A549 (cell line): ENCODE measurements around the gene S100A1. TPM values are rescaled to one million over a fixed set of nuclear protein-coding genes. Genes with fewer than 3 reads are reported as not detected.
A peak's percentile ranks its signal among the peaks of the same experiment; 100 is the strongest.

Experiments used
- ATAC-seq, 2 experiments: fragments of 200-7000 bp in 1 of 2; fragments of >200 bp in 1 of 2; cut with Nextera tagmentation in 1 of 2; cut with Tn5 transposase in 1 of 2; 3 replicates each; pipeline versions ENCODE4 v1.8.0 to v1.9.1; 2018 to 2020; ENCODE audit warnings: mild to moderate bottlenecking in 1 of 2, moderate library complexity in 1 of 2
- CTCF ChIA-PET: fragments of 300-600 bp; sonication (Branson Sonifier 250); formaldehyde crosslinking; extraction: SDS; loops from one replicate; lab custom pipeline; 2021; ENCODE audit warnings: antibody characterized with exemption, inconsistent platforms; lab: Yijun Ruan, JAX
- POLR2A ChIA-PET: fragments of 350-600 bp; formaldehyde crosslinking; extraction: SDS; loops from one replicate; lab custom pipeline; 2021; ENCODE audit warnings: antibody characterized with exemption, inconsistent platforms; lab: Yijun Ruan, JAX
- DNase-seq, 2 experiments: peaks; one replicate each; pipeline versions ENCODE4 v3.0.0 to v3.0.0-alpha.2; 2011 to 2016; ENCODE audit warnings: low read depth in 1 of 2, low spot score in 1 of 2
- FAIRE-seq: peaks from 2 replicates; lab custom pipeline; 2011; peaks lifted over from hg19 to GRCh38; lab: Jason Lieb, UNC
- H3K27ac ChIP-seq, 2 experiments: fragments of >200 bp; sonication (Bioruptor Twin); formaldehyde crosslinking; 3 replicates each; pipeline ENCODE4 v1.5.1; 2016 to 2017
- H3K4me1 ChIP-seq: fragments of >200 bp; sonication (Bioruptor Twin); formaldehyde crosslinking; 3 replicates; pipeline ENCODE4 v1.6.1; 2016
- H3K4me2 ChIP-seq: fragments of >200 bp; sonication (Bioruptor Twin); formaldehyde crosslinking; 3 replicates; pipeline ENCODE4 v1.6.1; 2016
- H3K4me3 ChIP-seq: fragments of >200 bp; sonication (Bioruptor Twin); formaldehyde crosslinking; 3 replicates; pipeline ENCODE4 v1.5.1; 2016
- H3K9me3 ChIP-seq: fragments of >200 bp; sonication (Bioruptor Twin); formaldehyde crosslinking; 3 replicates; pipeline ENCODE4 v1.6.1; 2016
- EHF ChIP-seq: fragments of 250-450 bp; sonication (Bioruptor Pico); IDR thresholded peaks from 2 replicates; pipeline ENCODE4 v1.5.0; 2020; ENCODE audit warnings: mild to moderate bottlenecking
- EP300 ChIP-seq, 2 experiments: fragments of >200 bp; sonication (Bioruptor Twin); formaldehyde crosslinking; IDR thresholded peaks; 2 replicates in 1 of 2; 3 replicates in 1 of 2; pipeline ENCODE4 v1.6.1; 2016 to 2017
- ESRRA ChIP-seq: fragments of 150-350 bp; IDR thresholded peaks from 2 replicates; pipeline ENCODE4 v1.6.1; 2014; ENCODE audit warnings: mild to moderate bottlenecking, low read length, borderline replicate concordance
- HOXB13 ChIP-seq: fragments of 250-450 bp; sonication (Bioruptor Pico); IDR thresholded peaks from 2 replicates; pipeline ENCODE4 v1.5.0; 2020; ENCODE audit warnings: low read depth, mild to moderate bottlenecking, moderate library complexity
- JUN ChIP-seq, 2 experiments: fragments of >200 bp; sonication (Bioruptor Twin); formaldehyde crosslinking; IDR thresholded peaks; 2 replicates in 1 of 2; 3 replicates in 1 of 2; pipeline ENCODE4 v1.6.1; 2016 to 2017
- JUNB ChIP-seq: fragments of >200 bp; sonication (Bioruptor Twin); formaldehyde crosslinking; IDR thresholded peaks from 2 replicates; pipeline ENCODE4 v1.6.1; 2016
- MYC ChIP-seq: IDR thresholded peaks from 2 replicates; pipeline ENCODE4 v1.6.1; 2012; ENCODE audit warnings: mild to moderate bottlenecking, inconsistent platforms, low read length, improper control_type of control experiment, borderline replicate concordance
- NR3C1 ChIP-seq: fragments of >200 bp; sonication (Bioruptor Twin); formaldehyde crosslinking; IDR thresholded peaks from 3 replicates; pipeline ENCODE4 v1.6.1; 2017
- POLR2A ChIP-seq: IDR thresholded peaks from 2 replicates; pipeline ENCODE4 v1.6.1; 2012; ENCODE audit warnings: mild to moderate bottlenecking, low read length
- RAD21 ChIP-seq, 2 experiments: fragments of >200 bp in 1 of 2; sonication (Bioruptor Twin) in 1 of 2; formaldehyde crosslinking in 1 of 2; IDR thresholded peaks in 1 of 2; conservative IDR thresholded peaks in 1 of 2; 2 replicates in 1 of 2; 3 replicates in 1 of 2; pipeline ENCODE4 v1.6.1; 2012 to 2018; ENCODE audit warnings: inconsistent platforms in 1 of 2
- SMC3 ChIP-seq: fragments of >200 bp; sonication (Bioruptor Twin); formaldehyde crosslinking; IDR thresholded peaks from 3 replicates; pipeline ENCODE4 v1.6.1; 2018; ENCODE audit warnings: inconsistent platforms
- SREBF2 ChIP-seq: fragments of 450-650 bp; IDR thresholded peaks from 2 replicates; pipeline ENCODE4 v1.6.1; 2014; ENCODE audit warnings: mild to moderate bottlenecking, moderate library complexity
- TFCP2L1 ChIP-seq: fragments of 250-450 bp; sonication (Bioruptor Pico); IDR thresholded peaks from 2 replicates; pipeline ENCODE4 v1.5.0; 2021; ENCODE audit warnings: mild to moderate bottlenecking
- ZNF302 ChIP-seq: fragments of 250-450 bp; sonication (Bioruptor Pico); IDR thresholded peaks from 2 replicates; pipeline ENCODE4 v1.9.0; 2021; ENCODE audit warnings: inconsistent platforms, mild to moderate bottlenecking, moderate library complexity
- WGBS: methylation state at CpG from one replicate; pipeline ENCODE4 v1.1.6; 2017; ENCODE audit errors: missing lambda C conversion rate; 5-methylcytosine and 5-hydroxymethylcytosine counted together
- polyA plus RNA-seq, 4 experiments: library from polyadenylated mRNA; depleted of rRNA in 3 of 4; stranded (reverse); fragments of >200 nt; fragmentation: RNase III in 1 of 4; extraction: RNeasy Plus Mini Kit Qiagen cat#74134 plus additional on column Dnase treatment in 1 of 4; gene quantifications; 2 replicates in 3 of 4; 3 replicates in 1 of 4; pipeline ENCODE4 v1.2.3, GENCODE V29; 2011 to 2017
- TF ChIP-seq, protein P1 (sequence below): fragments of 200-600 bp; sonication (generic); IDR thresholded peaks from 2 replicates; pipeline ENCODE4 v1.6.1; 2016; ENCODE audit warnings: antibody characterized with exemption, mild to moderate bottlenecking, moderate library complexity
- TF ChIP-seq, protein P2 (sequence below): fragments of >200 bp; sonication (Bioruptor Twin); formaldehyde crosslinking; IDR thresholded peaks from 2 replicates; pipeline ENCODE4 v1.6.1; 2016
- TF ChIP-seq, protein P3 (sequence below): IDR thresholded peaks from 2 replicates; pipeline ENCODE4 v1.6.1; 2012; ENCODE audit warnings: low read depth, borderline replicate concordance
- TF ChIP-seq, protein P4 (sequence below): fragments of >200 bp; sonication (Bioruptor Twin); formaldehyde crosslinking; IDR thresholded peaks from 3 replicates; pipeline ENCODE4 v1.5.1; 2016
- TF ChIP-seq, protein P5 (sequence below): fragments of >200 bp; sonication (Bioruptor Twin); formaldehyde crosslinking; IDR thresholded peaks from 3 replicates; pipeline ENCODE4 v1.6.1; 2016
- TF ChIP-seq, protein P6 (sequence below): IDR thresholded peaks from 2 replicates; pipeline ENCODE4 v1.6.1; 2012

The S100A1 gene
- polyA plus RNA-seq, 2 of the 4 experiments (the other 2 are of a cell fraction), result 0.59 to 0.97 TPM

DNA sequence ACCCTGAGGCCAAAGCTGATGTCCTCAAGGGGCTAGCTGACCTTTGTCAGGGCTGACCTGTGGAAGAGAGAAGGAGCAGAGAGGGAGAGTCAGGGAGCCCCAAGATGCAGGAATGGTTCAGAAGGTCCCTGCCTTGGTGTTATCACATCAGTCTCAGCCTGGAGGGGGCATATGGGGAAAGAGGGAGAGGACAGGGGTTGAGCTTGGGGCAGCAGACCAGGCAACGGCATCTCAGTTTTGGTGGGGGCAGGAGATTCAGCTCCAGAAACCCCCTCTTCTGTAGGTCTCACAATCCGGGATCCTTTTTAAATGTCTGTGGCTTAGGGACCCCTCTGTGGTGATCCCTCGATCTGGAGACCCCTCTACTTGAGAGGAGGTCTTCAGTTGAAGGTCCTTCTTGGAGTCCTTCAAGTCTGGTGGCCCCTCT, 1.7 kb upstream of the S100A1 start:
- no peaks in the 10 kb centered on the region for H3K9me3 ChIP-seq
- ATAC-seq (no peak), FAIRE-seq (no peak), DNase-seq (no peak)
- H3K4me3 ChIP-seq, result peak overlapping the region; percentile 57
- peak overlapping the region; percentile 97 for H3K4me2 ChIP-seq
- CTCF ChIA-PET, result interaction anchor here (1.0 to 18.3 kb wide), 23 partner anchors 11 to 273 kb away, joined by 3 to 253 read pairs (median 11); partner anchors contain the start of genes ILF2, S100A14, S100A16 and S100A6
- TF ChIP-seq, protein P1, sequence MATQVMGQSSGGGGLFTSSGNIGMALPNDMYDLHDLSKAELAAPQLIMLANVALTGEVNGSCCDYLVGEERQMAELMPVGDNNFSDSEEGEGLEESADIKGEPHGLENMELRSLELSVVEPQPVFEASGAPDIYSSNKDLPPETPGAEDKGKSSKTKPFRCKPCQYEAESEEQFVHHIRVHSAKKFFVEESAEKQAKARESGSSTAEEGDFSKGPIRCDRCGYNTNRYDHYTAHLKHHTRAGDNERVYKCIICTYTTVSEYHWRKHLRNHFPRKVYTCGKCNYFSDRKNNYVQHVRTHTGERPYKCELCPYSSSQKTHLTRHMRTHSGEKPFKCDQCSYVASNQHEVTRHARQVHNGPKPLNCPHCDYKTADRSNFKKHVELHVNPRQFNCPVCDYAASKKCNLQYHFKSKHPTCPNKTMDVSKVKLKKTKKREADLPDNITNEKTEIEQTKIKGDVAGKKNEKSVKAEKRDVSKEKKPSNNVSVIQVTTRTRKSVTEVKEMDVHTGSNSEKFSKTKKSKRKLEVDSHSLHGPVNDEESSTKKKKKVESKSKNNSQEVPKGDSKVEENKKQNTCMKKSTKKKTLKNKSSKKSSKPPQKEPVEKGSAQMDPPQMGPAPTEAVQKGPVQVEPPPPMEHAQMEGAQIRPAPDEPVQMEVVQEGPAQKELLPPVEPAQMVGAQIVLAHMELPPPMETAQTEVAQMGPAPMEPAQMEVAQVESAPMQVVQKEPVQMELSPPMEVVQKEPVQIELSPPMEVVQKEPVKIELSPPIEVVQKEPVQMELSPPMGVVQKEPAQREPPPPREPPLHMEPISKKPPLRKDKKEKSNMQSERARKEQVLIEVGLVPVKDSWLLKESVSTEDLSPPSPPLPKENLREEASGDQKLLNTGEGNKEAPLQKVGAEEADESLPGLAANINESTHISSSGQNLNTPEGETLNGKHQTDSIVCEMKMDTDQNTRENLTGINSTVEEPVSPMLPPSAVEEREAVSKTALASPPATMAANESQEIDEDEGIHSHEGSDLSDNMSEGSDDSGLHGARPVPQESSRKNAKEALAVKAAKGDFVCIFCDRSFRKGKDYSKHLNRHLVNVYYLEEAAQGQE, result no peak
- TF ChIP-seq EP300 (IDR thresholded peaks at IDR 0.05) (no peak), TFCP2L1 (CRISPR knock-in tag) (no peak), ESRRA (no peak), ZNF302 (CRISPR knock-in tag) (no peak), NR3C1 (no peak), JUNB (no peak), HOXB13 (CRISPR knock-in tag) (no peak)
- TF ChIP-seq, protein P2, sequence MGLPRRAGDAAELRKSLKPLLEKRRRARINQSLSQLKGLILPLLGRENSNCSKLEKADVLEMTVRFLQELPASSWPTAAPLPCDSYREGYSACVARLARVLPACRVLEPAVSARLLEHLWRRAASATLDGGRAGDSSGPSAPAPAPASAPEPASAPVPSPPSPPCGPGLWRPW, result no peak
- 39% methylated on average over 3 of the region's 3 CpGs for WGBS
- peak overlapping the region; percentile 92 for H3K27ac ChIP-seq
- H3K4me1 ChIP-seq, result peaks cover 18% of the 10 kb centered on the region
- POLR2A ChIA-PET, result interaction anchor here (0.9 to 2.9 kb wide), 9 partner anchors 10 to 337 kb away, joined by 3 to 39 read pairs (median 11); partner anchors contain the start of genes S100A14, S100A16 and SLC39A1

DNA sequence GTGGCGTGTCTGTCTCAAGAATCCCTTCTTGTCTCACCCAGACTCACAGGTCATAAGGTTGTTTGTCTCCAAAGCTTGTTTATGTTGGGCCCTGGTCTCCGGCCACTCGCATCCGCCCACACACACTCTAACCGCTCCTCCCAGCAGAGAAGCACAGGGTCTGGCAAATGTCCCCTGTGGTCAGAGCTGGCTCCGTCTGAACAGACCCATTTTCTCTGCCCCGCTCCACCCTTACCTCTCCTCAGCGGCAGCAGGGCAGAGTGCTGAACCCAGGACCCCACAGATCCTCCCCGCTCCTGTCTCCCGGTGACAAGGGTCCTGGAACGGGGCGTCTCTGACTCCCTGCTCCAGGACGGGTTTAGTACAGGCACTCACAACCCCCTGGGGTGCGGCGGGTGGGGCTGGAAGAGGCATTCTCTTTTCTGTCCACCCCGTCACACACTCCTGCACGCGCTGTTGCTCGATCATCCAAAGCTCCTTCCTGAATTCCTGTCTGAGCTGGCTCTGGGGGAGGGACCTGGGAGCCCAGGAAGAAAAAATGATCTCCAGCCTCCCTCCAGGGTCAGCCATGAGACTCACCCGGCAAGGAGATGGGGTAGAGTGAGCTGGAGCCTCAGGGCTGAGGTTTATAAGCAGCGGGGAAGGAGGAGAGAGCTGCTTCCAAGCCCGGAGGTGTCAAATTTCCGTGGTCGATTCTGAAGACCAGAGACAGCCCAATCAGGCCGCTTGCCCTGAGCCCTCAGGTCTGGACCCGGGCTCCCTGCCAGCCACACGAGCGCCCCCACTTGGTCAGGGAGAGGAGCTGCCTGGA, 1.1 kb upstream of the S100A1 start, which contains the start of gene S100A13:
S100A13 (minus strand) TSS at position 602 of the 811 bp plus-strand sequence. CDS start 1,033 bp downstream, outside the sequence.
- DNase-seq (peak; percentile 85 to 91), FAIRE-seq (no peak), ATAC-seq (peak; percentile 80 to 87)
- Histone ChIP-seq H3K4me2 (peak within 1 kb of the TSS; percentile 97), H3K4me3 (peak within 1 kb of the TSS; percentile 57), H3K27ac (peak within 1 kb of the TSS; percentile 92), H3K9me3 (no peaks in the 10 kb centered on the region), H3K4me1 (peaks cover 18% of the 10 kb centered on the region)
- TF ChIP-seq JUNB (no peak), MYC (peak; percentile 34; the same call in 1 of the 2 replicates), SMC3 (peak; percentile 69), RAD21 (conservative IDR thresholded peaks at IDR 0.05 in 1 of 2, IDR thresholded peaks at IDR 0.05 in 1 of 2) (peak; percentile 54 to 72), EHF (no peak), POLR2A (peak; percentile 75), JUN (IDR thresholded peaks at IDR 0.05) (peak in 1 of 2 experiments; percentile 50; a peak in 1 of 5 replicates), SREBF2 (no peak)
- TF ChIP-seq, protein P2, result no peak
- TF ChIP-seq, protein P3, sequence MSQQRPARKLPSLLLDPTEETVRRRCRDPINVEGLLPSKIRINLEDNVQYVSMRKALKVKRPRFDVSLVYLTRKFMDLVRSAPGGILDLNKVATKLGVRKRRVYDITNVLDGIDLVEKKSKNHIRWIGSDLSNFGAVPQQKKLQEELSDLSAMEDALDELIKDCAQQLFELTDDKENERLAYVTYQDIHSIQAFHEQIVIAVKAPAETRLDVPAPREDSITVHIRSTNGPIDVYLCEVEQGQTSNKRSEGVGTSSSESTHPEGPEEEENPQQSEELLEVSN, result peak; percentile 62; the same call in 1 of the 2 replicates
- TF ChIP-seq, protein P4, sequence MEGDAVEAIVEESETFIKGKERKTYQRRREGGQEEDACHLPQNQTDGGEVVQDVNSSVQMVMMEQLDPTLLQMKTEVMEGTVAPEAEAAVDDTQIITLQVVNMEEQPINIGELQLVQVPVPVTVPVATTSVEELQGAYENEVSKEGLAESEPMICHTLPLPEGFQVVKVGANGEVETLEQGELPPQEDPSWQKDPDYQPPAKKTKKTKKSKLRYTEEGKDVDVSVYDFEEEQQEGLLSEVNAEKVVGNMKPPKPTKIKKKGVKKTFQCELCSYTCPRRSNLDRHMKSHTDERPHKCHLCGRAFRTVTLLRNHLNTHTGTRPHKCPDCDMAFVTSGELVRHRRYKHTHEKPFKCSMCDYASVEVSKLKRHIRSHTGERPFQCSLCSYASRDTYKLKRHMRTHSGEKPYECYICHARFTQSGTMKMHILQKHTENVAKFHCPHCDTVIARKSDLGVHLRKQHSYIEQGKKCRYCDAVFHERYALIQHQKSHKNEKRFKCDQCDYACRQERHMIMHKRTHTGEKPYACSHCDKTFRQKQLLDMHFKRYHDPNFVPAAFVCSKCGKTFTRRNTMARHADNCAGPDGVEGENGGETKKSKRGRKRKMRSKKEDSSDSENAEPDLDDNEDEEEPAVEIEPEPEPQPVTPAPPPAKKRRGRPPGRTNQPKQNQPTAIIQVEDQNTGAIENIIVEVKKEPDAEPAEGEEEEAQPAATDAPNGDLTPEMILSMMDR, result peak; percentile 73
- TF ChIP-seq, protein P5, sequence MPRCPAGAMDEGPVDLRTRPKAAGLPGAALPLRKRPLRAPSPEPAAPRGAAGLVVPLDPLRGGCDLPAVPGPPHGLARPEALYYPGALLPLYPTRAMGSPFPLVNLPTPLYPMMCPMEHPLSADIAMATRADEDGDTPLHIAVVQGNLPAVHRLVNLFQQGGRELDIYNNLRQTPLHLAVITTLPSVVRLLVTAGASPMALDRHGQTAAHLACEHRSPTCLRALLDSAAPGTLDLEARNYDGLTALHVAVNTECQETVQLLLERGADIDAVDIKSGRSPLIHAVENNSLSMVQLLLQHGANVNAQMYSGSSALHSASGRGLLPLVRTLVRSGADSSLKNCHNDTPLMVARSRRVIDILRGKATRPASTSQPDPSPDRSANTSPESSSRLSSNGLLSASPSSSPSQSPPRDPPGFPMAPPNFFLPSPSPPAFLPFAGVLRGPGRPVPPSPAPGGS, result 0 out of 3 replicates have a peak, but pooled peaks have one; percentile 53
- TF ChIP-seq, protein P6, sequence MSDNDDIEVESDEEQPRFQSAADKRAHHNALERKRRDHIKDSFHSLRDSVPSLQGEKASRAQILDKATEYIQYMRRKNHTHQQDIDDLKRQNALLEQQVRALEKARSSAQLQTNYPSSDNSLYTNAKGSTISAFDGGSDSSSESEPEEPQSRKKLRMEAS, result peak; percentile 55
- ChIA-PET POLR2A (interaction anchor here (0.7 to 2.9 kb wide), 17 partner anchors 8 to 336 kb away, joined by 3 to 39 read pairs (median 4); partner anchors contain the start of genes S100A14, S100A16, S100A6 and SLC39A1), CTCF (interaction anchor here (0.6 to 18.3 kb wide), 37 partner anchors 11 to 274 kb away, joined by 3 to 253 read pairs (median 8); partner anchors contain the start of genes ILF2, S100A14, S100A16 and S100A6)
- WGBS, result 3% methylated on average over 20 of the region's 28 CpGs
